BLaER1 (cell line): Measurements from ENCODE around the gene CCDC50.
A peak's percentile ranks its signal among the peaks of the same experiment; 100 is the strongest.

Experiments
- H3K27ac ChIP-seq: shearing (Covaris generic); formaldehyde crosslinking; 2 replicates; pipeline ENCODE4 v1.8.1; 2022
- H3K27me3 ChIP-seq: shearing (Covaris generic); formaldehyde crosslinking; 2 replicates; pipeline ENCODE4 v1.8.1; 2022
- H3K36me3 ChIP-seq: shearing (Covaris generic); formaldehyde crosslinking; 2 replicates; pipeline ENCODE4 v1.8.1; 2022
- H3K4me1 ChIP-seq: shearing (Covaris generic); formaldehyde crosslinking; 2 replicates; pipeline ENCODE4 v1.8.1; 2022
- H3K4me2 ChIP-seq: shearing (Covaris generic); formaldehyde crosslinking; 2 replicates; pipeline ENCODE4 v1.8.1; 2022
- H3K4me3 ChIP-seq: shearing (Covaris generic); formaldehyde crosslinking; 2 replicates; pipeline ENCODE4 v1.8.1; 2022
- H3K9ac ChIP-seq: shearing (Covaris generic); formaldehyde crosslinking; 2 replicates; pipeline ENCODE4 v1.8.1; 2022
- H3K9me3 ChIP-seq: shearing (Covaris generic); formaldehyde crosslinking; 2 replicates; pipeline ENCODE4 v1.8.1; 2022
- H4K20me1 ChIP-seq: shearing (Covaris generic); formaldehyde crosslinking; 2 replicates; pipeline ENCODE4 v1.8.1; 2022
- Cebpa-rat ChIP-seq: shearing (Covaris generic); IDR thresholded peaks from 2 replicates; pipeline ENCODE4 v1.8.1; 2022

The CCDC50 gene

DNA sequence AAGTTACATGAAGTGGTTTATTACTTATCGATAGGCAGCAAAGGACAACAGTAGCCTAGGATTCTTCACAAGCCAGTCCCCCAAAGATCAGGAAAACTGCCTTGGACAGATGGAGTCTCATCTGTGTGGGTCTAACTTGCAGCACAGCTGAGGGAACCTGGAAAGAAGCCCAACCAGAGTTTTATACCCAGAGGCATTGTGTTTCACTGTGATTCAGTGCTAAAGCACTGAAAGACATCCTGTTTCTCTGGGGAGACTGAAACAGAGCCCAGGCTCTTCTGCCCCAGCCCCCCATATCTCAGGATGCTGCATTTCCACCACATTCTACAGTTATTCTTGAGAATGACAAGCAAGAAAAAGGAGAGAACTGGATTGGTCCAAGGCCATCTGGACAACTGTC lies 83.6 kb downstream of the CCDC50 start:
- peaks cover 9% of the 10 kb centered on the region for H3K4me1 ChIP-seq
- TF ChIP-seq Cebpa-rat: no peak
- H4K20me1 ChIP-seq: no peaks in the 10 kb centered on the region
- no peak overlapping the region for H3K4me2 ChIP-seq
- H3K9ac ChIP-seq: no peak overlapping the region
- H3K36me3 ChIP-seq: no peaks in the 10 kb centered on the region
- no peak overlapping the region for H3K27ac ChIP-seq
- H3K9me3 ChIP-seq: peaks cover 26% of the 10 kb centered on the region
- no peak overlapping the region for H3K4me3 ChIP-seq
- no peaks in the 10 kb centered on the region for H3K27me3 ChIP-seq

- H3K9me3 ChIP-seq: peaks cover 24% of the 10 kb centered on the region
- H3K4me2 ChIP-seq: no peak overlapping the region
- no peak overlapping the region for H3K4me3 ChIP-seq
- H3K9ac ChIP-seq: no peak overlapping the region
- no peak for TF ChIP-seq Cebpa-rat
- peaks cover 9% of the 10 kb centered on the region for H3K4me1 ChIP-seq
- no peaks in the 10 kb centered on the region for H4K20me1 ChIP-seq
- H3K36me3 ChIP-seq: no peaks in the 10 kb centered on the region
- no peaks in the 10 kb centered on the region for H3K27me3 ChIP-seq
- no peak overlapping the region for H3K27ac ChIP-seq
Measured at GRCh38 chr3:191414286-191414685, 85.1 kb downstream of the CCDC50 start.

DNA sequence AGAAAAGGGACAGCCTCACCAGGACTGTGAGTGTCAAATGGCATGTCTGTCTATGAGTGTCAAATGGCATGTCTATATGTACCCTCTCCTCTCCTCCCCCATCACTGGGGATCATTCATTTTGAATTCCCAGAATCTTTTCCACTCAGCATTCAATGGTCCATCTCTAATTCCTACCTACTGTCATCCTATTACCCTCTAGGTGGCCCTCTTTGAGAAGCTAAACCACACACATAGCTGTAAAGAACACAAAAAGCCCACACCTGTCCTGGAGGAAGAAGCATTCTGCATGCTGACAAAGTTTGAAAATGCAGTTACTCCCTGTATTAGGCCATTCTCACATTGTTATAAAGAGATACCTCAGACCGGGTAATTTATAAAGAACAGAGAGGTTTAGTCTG lies 85.5 kb downstream of the CCDC50 start:
- Histone ChIP-seq H3K4me1 (peaks cover 9% of the 10 kb centered on the region), H3K4me3 (no peak overlapping the region), H4K20me1 (no peaks in the 10 kb centered on the region), H3K9me3 (peaks cover 19% of the 10 kb centered on the region; the same call in 1 of the 2 replicates), H3K27me3 (no peaks in the 10 kb centered on the region), H3K9ac (no peak overlapping the region), H3K27ac (no peak overlapping the region), H3K4me2 (0 out of 2 replicates have a peak overlapping the region, but pooled peaks have one; percentile 22), H3K36me3 (no peaks in the 10 kb centered on the region)
- TF ChIP-seq Cebpa-rat: no peak

- Histone ChIP-seq H3K4me2 (peak overlapping the region; percentile 22), H3K4me1 (peaks cover 9% of the 10 kb centered on the region), H3K36me3 (no peaks in the 10 kb centered on the region), H3K27me3 (no peaks in the 10 kb centered on the region), H3K27ac (no peak overlapping the region), H3K4me3 (no peak overlapping the region), H3K9ac (no peak overlapping the region), H4K20me1 (no peaks in the 10 kb centered on the region), H3K9me3 (peaks cover 13% of the 10 kb centered on the region; the same call in 1 of the 2 replicates)
- no peak for TF ChIP-seq Cebpa-rat
Measured at GRCh38 chr3:191415566-191415965, 86.4 kb downstream of the CCDC50 start.

DNA sequence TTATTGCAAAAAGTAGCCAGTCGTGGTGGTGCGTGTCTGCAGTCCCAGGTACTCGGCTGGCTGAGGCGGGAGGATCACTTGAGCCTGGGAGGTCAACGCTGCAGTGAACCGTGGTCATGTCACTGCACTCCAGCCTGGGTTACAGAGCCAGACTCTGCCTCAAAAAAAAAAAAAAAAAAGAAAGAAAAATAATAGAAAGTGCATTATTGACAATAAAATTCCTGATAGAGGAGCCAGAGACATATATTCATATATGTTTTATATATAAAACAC lies 88.2 kb downstream of the CCDC50 start:
- H3K4me2 ChIP-seq: no peak overlapping the region
- no peaks in the 10 kb centered on the region for H3K27me3 ChIP-seq
- peaks cover 9% of the 10 kb centered on the region for H3K4me1 ChIP-seq
- no peaks in the 10 kb centered on the region for H4K20me1 ChIP-seq
- no peaks in the 10 kb centered on the region for H3K36me3 ChIP-seq
- no peak overlapping the region for H3K9ac ChIP-seq
- no peak for TF ChIP-seq Cebpa-rat
- peaks cover 11% of the 10 kb centered on the region; the same call in 1 of the 2 replicates for H3K9me3 ChIP-seq
- no peak overlapping the region for H3K27ac ChIP-seq
- no peak overlapping the region for H3K4me3 ChIP-seq

DNA sequence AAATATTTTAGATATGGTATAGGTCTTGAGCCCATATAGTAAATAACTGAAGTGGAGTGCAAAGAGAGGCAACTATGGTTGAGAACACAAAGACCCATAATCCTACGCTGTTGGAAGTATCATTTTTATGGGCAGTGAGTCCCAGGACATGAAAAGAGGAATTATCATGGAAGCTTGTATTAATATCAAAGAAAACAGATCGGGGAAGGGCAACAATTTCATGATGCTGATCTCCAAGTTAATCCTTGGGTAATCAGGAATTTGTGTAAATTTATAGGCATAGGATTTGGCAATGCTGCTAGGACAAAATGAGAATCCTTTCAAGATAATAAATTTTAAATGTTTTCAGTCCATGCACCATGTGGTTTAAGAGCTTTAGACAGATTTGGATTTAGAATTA lies 91.6 kb downstream of the CCDC50 start:
- Histone ChIP-seq H3K4me1 (no peaks in the 10 kb centered on the region; the same call in 1 of the 2 replicates), H3K36me3 (no peaks in the 10 kb centered on the region), H3K9me3 (no peaks in the 10 kb centered on the region), H3K27me3 (no peaks in the 10 kb centered on the region), H3K4me2 (no peak overlapping the region), H3K4me3 (no peak overlapping the region), H3K27ac (no peak overlapping the region), H4K20me1 (no peaks in the 10 kb centered on the region), H3K9ac (no peak overlapping the region)
- no peak for TF ChIP-seq Cebpa-rat

DNA sequence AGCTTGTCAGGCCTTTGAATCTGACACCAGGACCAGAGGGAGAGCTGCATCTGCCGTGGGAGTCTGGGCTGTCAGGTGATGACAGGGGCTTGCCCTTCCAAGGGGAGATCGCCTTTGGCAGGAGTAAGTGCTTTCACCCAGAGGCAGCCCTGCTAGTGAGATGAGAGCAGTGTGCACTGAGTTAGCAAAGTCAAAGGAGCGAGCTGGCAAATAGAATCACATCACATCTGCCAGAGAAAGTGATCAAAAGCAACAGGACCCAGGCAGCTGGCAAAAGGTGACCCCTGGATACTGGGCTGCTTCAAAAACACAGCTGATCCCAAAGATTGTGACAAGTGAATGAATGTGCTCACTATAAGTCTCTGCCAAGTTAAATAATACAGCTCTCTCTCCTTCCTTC lies 95.7 kb downstream of the CCDC50 start:
- Histone ChIP-seq H3K4me1 (no peaks in the 10 kb centered on the region), H3K9ac (no peak overlapping the region), H3K9me3 (no peaks in the 10 kb centered on the region), H3K36me3 (no peaks in the 10 kb centered on the region), H3K4me3 (no peak overlapping the region), H4K20me1 (no peaks in the 10 kb centered on the region), H3K4me2 (no peak overlapping the region), H3K27ac (no peak overlapping the region), H3K27me3 (no peaks in the 10 kb centered on the region)
- TF ChIP-seq Cebpa-rat: no peak

GRCh38 chr3:191425322-191425734 lies 96.1 kb downstream of the CCDC50 start:
- no peak for TF ChIP-seq Cebpa-rat
- Histone ChIP-seq H3K4me3 (no peak overlapping the region), H3K27me3 (no peaks in the 10 kb centered on the region), H3K9me3 (no peaks in the 10 kb centered on the region), H3K9ac (no peak overlapping the region), H3K27ac (no peak overlapping the region), H3K4me1 (no peaks in the 10 kb centered on the region), H3K4me2 (no peak overlapping the region), H3K36me3 (no peaks in the 10 kb centered on the region), H4K20me1 (no peaks in the 10 kb centered on the region)

DNA sequence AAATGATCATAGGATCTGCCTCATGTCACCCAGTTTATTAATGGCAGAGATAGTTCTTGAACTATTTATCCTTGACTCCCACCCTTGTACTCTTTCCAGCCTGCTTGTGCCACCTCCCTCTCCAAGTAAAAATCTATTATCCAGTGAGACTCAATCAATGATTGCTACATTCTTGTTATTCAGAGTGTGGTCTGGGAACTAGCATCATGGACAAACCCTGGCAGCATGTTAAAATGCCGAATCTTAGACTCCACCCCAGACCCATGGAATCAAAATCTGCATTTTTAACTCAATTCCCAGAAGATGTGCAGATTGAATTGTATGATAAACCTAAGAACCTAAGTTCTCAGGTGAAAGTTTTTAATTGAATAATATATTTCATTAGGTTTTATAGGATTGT lies 97.1 kb downstream of the CCDC50 start:
- no peak overlapping the region for H3K4me2 ChIP-seq
- H3K4me3 ChIP-seq: no peak overlapping the region
- H4K20me1 ChIP-seq: no peaks in the 10 kb centered on the region
- H3K27me3 ChIP-seq: no peaks in the 10 kb centered on the region
- H3K4me1 ChIP-seq: no peaks in the 10 kb centered on the region
- no peak overlapping the region for H3K27ac ChIP-seq
- no peak overlapping the region for H3K9ac ChIP-seq
- no peak for TF ChIP-seq Cebpa-rat
- H3K36me3 ChIP-seq: no peaks in the 10 kb centered on the region
- H3K9me3 ChIP-seq: no peaks in the 10 kb centered on the region

GRCh38 chr3:191428177-191428576 lies 99.0 kb downstream of the CCDC50 start:
- no peak overlapping the region for H3K4me3 ChIP-seq

DNA sequence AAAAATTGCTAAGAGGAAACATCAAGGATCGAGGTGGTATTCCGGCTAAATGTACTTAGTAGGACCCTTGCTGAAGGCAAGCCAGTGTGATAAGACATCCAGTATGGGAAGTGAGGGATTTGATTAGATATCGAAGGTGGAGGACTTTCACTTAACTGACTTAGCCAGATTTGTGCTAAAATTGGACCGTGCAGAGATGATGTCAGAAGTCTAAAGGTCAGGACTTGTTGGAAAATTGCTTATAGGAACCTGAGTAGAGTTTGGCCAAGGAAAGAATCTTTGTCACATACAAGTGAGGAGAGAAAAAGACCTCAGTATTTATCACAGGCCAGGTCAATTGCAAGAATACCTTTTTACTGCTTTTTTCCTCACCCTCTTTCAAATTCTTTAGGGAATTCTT lies 100.9 kb downstream of the CCDC50 start:
- no peak overlapping the region for H3K4me2 ChIP-seq
- no peaks in the 10 kb centered on the region for H3K9me3 ChIP-seq
- H3K9ac ChIP-seq: no peak overlapping the region
- peaks cover 3% of the 10 kb centered on the region for H3K4me1 ChIP-seq
- H3K27ac ChIP-seq: no peak overlapping the region
- H3K4me3 ChIP-seq: no peak overlapping the region
- no peaks in the 10 kb centered on the region for H4K20me1 ChIP-seq
- TF ChIP-seq Cebpa-rat: no peak
- no peaks in the 10 kb centered on the region for H3K36me3 ChIP-seq
- H3K27me3 ChIP-seq: no peaks in the 10 kb centered on the region

More at GRCh38 chr3:191428177-191428576, 99.0 kb downstream of the CCDC50 start:
- Histone ChIP-seq H4K20me1 (no peaks in the 10 kb centered on the region), H3K4me2 (no peak overlapping the region), H3K36me3 (no peaks in the 10 kb centered on the region), H3K27me3 (no peaks in the 10 kb centered on the region), H3K9me3 (no peaks in the 10 kb centered on the region), H3K9ac (no peak overlapping the region), H3K27ac (no peak overlapping the region), H3K4me1 (no peaks in the 10 kb centered on the region)
- TF ChIP-seq Cebpa-rat: no peak
